ENCODE results near the gene CACNA1D.

The CACNA1D gene

DNA sequence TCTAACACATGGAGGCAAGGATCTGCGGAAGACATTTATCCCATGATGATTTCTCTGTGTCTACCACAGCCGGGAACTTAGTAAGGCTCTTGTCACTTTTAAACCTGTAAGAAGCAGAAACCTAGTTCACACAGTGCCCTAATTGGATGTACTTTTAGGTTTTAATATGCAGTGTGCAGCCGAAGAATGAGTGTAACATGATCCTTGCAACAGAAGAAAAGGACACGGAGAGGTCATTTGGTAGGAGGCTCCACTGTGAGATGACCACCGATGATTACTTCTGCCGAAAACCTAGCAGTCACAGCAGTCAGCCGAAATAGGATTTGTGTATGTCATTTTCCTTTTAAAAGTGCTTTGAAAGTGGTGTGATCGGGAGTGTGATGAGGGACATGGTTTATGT lies 6.8 kb downstream of the CACNA1D start:
- DNase-seq (ENCODE audit: low read depth): no peak
- no peak overlapping the region for H3K4me3 ChIP-seq (ENCODE audit: control insufficient read depth, low read depth, low read length)
- TF ChIP-seq, protein P1, sequence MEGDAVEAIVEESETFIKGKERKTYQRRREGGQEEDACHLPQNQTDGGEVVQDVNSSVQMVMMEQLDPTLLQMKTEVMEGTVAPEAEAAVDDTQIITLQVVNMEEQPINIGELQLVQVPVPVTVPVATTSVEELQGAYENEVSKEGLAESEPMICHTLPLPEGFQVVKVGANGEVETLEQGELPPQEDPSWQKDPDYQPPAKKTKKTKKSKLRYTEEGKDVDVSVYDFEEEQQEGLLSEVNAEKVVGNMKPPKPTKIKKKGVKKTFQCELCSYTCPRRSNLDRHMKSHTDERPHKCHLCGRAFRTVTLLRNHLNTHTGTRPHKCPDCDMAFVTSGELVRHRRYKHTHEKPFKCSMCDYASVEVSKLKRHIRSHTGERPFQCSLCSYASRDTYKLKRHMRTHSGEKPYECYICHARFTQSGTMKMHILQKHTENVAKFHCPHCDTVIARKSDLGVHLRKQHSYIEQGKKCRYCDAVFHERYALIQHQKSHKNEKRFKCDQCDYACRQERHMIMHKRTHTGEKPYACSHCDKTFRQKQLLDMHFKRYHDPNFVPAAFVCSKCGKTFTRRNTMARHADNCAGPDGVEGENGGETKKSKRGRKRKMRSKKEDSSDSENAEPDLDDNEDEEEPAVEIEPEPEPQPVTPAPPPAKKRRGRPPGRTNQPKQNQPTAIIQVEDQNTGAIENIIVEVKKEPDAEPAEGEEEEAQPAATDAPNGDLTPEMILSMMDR (conservative IDR thresholded peaks at IDR 0.05; ENCODE audit: control insufficient read depth, insufficient read depth, low read depth, low read length): no peak

DNA sequence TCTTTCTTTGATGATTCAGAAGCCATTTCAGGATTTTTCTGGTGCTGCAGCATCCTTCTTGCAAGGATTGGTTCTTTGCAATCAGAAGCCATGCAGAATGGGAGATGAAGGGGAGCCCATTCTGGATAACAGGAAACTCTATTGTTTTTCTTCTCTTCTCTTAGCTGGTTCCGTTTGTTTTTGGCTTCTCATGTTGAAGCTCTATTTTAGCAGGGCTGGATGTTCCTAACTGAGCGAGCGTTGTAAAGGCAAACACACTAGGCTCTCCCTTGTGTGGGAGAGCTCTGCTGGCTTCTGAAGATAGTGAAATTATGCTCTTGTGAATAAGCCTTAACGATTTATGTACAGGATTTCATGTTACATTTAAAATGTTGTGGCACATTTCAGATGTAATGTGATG lies 8.3 kb downstream of the CACNA1D start:
- DNase-seq (ENCODE audit: low read depth): no peak
- TF ChIP-seq, protein P1 (conservative IDR thresholded peaks at IDR 0.05; ENCODE audit: control insufficient read depth, insufficient read depth, low read depth, low read length): no peak
- no peak overlapping the region for H3K4me3 ChIP-seq (ENCODE audit: control insufficient read depth, low read depth, low read length)

GRCh38 chr3:53503195-53503594 lies 8.8 kb downstream of the CACNA1D start:
- TF ChIP-seq, protein P1 (conservative IDR thresholded peaks at IDR 0.05; ENCODE audit: control insufficient read depth, insufficient read depth, low read depth, low read length): no peak
- DNase-seq (ENCODE audit: low read depth): no peak
- H3K4me3 ChIP-seq (ENCODE audit: control insufficient read depth, low read depth, low read length): no peak overlapping the region

- TF ChIP-seq, protein P1 (conservative IDR thresholded peaks at IDR 0.05; ENCODE audit: control insufficient read depth, insufficient read depth, low read depth, low read length): no peak
- DNase-seq (ENCODE audit: low read depth): no peak
- no peak overlapping the region for H3K4me3 ChIP-seq (ENCODE audit: control insufficient read depth, low read depth, low read length)
Measured at GRCh38 chr3:53506110-53506762, 11.8 kb downstream of the CACNA1D start.

- H3K4me3 ChIP-seq (ENCODE audit: control insufficient read depth, low read depth, low read length): no peak overlapping the region
- TF ChIP-seq, protein P1 (conservative IDR thresholded peaks at IDR 0.05; ENCODE audit: control insufficient read depth, insufficient read depth, low read depth, low read length): no peak
- DNase-seq (ENCODE audit: low read depth): no peak
Measured at GRCh38 chr3:53506763-53507145, 12.3 kb downstream of the CACNA1D start.

- DNase-seq (ENCODE audit: low read depth): no peak
- TF ChIP-seq, protein P1 (conservative IDR thresholded peaks at IDR 0.05; ENCODE audit: control insufficient read depth, insufficient read depth, low read depth, low read length): no peak
- no peak overlapping the region for H3K4me3 ChIP-seq (ENCODE audit: control insufficient read depth, low read depth, low read length)
Measured at GRCh38 chr3:53509494-53509893, 15.1 kb downstream of the CACNA1D start.

- no peak for DNase-seq (ENCODE audit: low read depth)
- TF ChIP-seq, protein P1 (conservative IDR thresholded peaks at IDR 0.05; ENCODE audit: control insufficient read depth, insufficient read depth, low read depth, low read length): no peak
- H3K4me3 ChIP-seq (ENCODE audit: control insufficient read depth, low read depth, low read length): no peak overlapping the region
Measured at GRCh38 chr3:53510508-53510907, 16.1 kb downstream of the CACNA1D start.
